ENCODE results near the gene ZFHX2.

ZFHX2 gene

DNA sequence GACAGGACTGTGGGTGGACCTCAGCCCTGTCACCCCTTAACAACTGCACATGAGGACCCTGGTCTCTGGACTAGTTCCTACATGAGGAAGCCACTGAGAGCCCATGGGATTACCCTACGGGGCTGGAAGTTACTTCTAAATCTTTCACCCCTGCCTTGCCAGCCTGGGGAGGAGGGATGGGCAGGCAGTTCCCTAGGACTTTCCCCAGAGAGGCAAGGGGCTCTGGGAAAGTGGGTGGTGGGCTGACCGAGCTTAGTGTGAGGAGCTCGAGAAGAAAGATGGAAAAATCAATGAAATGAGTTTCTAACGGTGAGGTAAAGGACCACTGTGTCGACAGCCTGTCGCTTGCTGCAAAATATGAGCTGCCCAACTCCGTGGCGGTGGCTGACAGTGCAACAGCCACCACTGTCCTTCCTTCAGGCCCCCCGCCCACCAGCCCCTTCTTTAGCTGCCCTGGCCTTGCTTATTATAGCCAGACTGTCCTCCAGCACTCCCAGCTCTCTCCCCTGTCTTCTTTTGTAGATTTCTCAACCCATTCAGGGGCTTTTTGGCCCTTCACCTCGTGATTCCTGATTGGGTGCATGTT lies 5.0 kb downstream of the ZFHX2 start:
- H3K9ac ChIP-seq (ENCODE audit: low read length): no peak overlapping the region
- no peak overlapping the region for H3K4me3 ChIP-seq (ENCODE audit: low read length)
- H3K36me3 ChIP-seq (replicated peaks; ENCODE audit: low read depth, low read length): no peaks in the 10 kb centered on the region
- H2AFZ ChIP-seq (ENCODE audit: low read depth, low read length): no peak overlapping the region
- no peaks in the 10 kb centered on the region for H3K27me3 ChIP-seq (ENCODE audit: low read depth, low read length)
- H3K4me1 ChIP-seq (ENCODE audit: low read length): peaks cover 9% of the 10 kb centered on the region; the same call in 1 of the 2 replicates
- H3K79me2 ChIP-seq (ENCODE audit: low read length): peaks cover 11% of the 10 kb centered on the region; the same call in 1 of the 2 replicates
- TF ChIP-seq EZH2phosphoT487 (IDR thresholded peaks at IDR 0.05; ENCODE audit: low read depth) (no peak), CTCF (IDR thresholded peaks at IDR 0.05; ENCODE audit: low read depth, low read length) (no peak)
- no peak overlapping the region for H3K27ac ChIP-seq (ENCODE audit: low read length)
- H4K20me1 ChIP-seq (ENCODE audit: insufficient read depth, low read length): no peaks in the 10 kb centered on the region
- H3K4me2 ChIP-seq (ENCODE audit: low read length): no peak overlapping the region
- H3K9me3 ChIP-seq (ENCODE audit: insufficient read depth, low read length): no peaks in the 10 kb centered on the region

- Histone ChIP-seq H3K36me3 (replicated peaks; ENCODE audit: low read depth, low read length) (no peaks in the 10 kb centered on the region), H3K4me1 (ENCODE audit: low read length) (peaks cover 9% of the 10 kb centered on the region; the same call in 1 of the 2 replicates), H3K4me2 (ENCODE audit: low read length) (no peak overlapping the region), H2AFZ (ENCODE audit: low read depth, low read length) (no peak overlapping the region), H4K20me1 (ENCODE audit: insufficient read depth, low read length) (no peaks in the 10 kb centered on the region), H3K79me2 (ENCODE audit: low read length) (peaks cover 9% of the 10 kb centered on the region; the same call in 1 of the 2 replicates), H3K4me3 (ENCODE audit: low read length) (no peak overlapping the region), H3K9ac (ENCODE audit: low read length) (no peak overlapping the region), H3K9me3 (ENCODE audit: insufficient read depth, low read length) (no peaks in the 10 kb centered on the region), H3K27ac (ENCODE audit: low read length) (no peak overlapping the region), H3K27me3 (ENCODE audit: low read depth, low read length) (no peaks in the 10 kb centered on the region)
- TF ChIP-seq EZH2phosphoT487 (IDR thresholded peaks at IDR 0.05; ENCODE audit: low read depth) (no peak), CTCF (IDR thresholded peaks at IDR 0.05; ENCODE audit: low read depth, low read length) (no peak)
Observed at GRCh38 chr14:23545740-23546365, 5.7 kb downstream of the ZFHX2 start.

DNA sequence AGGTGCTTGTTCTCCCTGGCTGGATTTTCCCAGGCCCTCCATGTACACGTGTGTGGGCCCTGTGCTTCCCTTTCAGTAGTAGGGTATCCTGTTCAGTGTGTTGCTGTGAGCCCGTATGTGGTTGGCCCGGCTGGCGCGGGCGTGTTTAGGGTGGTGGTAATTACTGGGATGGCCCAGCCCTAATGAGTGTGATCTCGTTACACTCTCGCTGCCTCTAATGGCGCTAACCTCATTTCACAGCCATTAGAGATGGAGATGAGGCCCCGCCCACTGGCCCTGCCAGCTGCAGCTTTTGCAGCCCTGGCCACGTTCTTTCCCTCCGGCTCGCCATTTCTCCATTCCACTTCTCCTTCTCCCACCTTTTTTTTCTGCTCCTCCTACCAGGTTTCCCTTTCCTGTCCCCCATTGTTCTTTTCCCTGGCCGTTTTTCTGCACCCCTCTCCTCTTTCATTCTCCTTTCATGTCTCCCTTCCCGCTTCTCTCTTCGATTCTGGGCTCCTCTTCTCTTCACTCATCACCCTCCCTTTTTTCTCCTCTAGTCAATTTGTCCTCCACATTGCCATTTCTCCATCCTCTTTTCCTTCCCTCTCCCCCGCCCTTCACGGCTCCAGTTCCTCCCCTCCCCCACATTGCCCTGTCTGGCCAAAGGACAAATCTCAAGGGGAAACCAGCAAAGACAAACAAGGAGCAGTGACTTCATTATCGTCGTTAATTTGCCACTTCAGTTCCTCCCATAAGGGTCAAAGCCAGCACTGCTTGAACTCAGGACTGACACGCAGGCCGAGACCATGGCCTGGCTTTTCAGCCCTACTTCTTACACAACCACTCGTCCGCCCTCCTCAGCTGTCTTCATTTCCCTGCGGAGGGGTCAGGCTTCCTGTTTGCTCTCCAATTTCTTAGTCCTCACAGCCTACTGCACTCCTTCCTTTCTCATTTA lies 6.8 kb downstream of the ZFHX2 start:
- Histone ChIP-seq H4K20me1 (ENCODE audit: insufficient read depth, low read length) (no peaks in the 10 kb centered on the region), H3K4me3 (ENCODE audit: low read length) (no peak overlapping the region), H3K9me3 (ENCODE audit: insufficient read depth, low read length) (no peaks in the 10 kb centered on the region), H3K79me2 (ENCODE audit: low read length) (no peaks in the 10 kb centered on the region), H3K27ac (ENCODE audit: low read length) (no peak overlapping the region), H3K36me3 (replicated peaks; ENCODE audit: low read depth, low read length) (no peaks in the 10 kb centered on the region), H2AFZ (ENCODE audit: low read depth, low read length) (no peak overlapping the region), H3K4me2 (ENCODE audit: low read length) (peak overlapping the region; percentile 4; the same call in 1 of the 2 replicates), H3K9ac (ENCODE audit: low read length) (no peak overlapping the region), H3K4me1 (ENCODE audit: low read length) (no peaks in the 10 kb centered on the region), H3K27me3 (ENCODE audit: low read depth, low read length) (no peaks in the 10 kb centered on the region)
- TF ChIP-seq EZH2phosphoT487 (IDR thresholded peaks at IDR 0.05; ENCODE audit: low read depth): no peak
- TF ChIP-seq CTCF (IDR thresholded peaks at IDR 0.05; ENCODE audit: low read depth, low read length): no peak

DNA sequence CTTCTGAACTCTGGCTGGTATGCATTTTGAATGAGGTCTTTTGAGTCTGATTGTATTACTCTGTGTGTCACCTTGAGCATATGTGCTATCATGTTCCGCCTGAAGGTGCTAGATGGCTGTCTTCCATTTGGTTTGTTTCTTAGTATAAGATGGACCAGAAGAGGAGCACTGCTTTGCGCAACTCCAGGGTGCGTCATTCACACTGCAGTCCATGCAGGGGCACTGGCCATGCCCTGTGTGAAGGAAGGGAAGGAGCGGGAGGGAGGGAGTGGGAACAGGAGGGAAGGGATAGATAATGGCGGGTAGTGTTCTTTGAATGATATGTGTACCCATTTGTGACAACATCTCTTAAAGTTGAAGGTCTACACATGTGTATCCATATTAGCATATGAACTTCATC lies 8.2 kb downstream of the ZFHX2 start:
- TF ChIP-seq CTCF (IDR thresholded peaks at IDR 0.05; ENCODE audit: low read depth, low read length) (no peak), EZH2phosphoT487 (IDR thresholded peaks at IDR 0.05; ENCODE audit: low read depth) (no peak)
- no peak overlapping the region for H3K4me2 ChIP-seq (ENCODE audit: low read length)
- H3K9ac ChIP-seq (ENCODE audit: low read length): no peak overlapping the region
- no peaks in the 10 kb centered on the region for H3K36me3 ChIP-seq (replicated peaks; ENCODE audit: low read depth, low read length)
- no peaks in the 10 kb centered on the region for H3K79me2 ChIP-seq (ENCODE audit: low read length)
- no peak overlapping the region for H2AFZ ChIP-seq (ENCODE audit: low read depth, low read length)
- no peak overlapping the region for H3K4me3 ChIP-seq (ENCODE audit: low read length)
- no peak overlapping the region for H3K27ac ChIP-seq (ENCODE audit: low read length)
- no peaks in the 10 kb centered on the region for H4K20me1 ChIP-seq (ENCODE audit: insufficient read depth, low read length)
- H3K27me3 ChIP-seq (ENCODE audit: low read depth, low read length): no peaks in the 10 kb centered on the region
- 0 out of 2 replicates have a peak, but pooled peaks cover 4% of the 10 kb centered on the region for H3K4me1 ChIP-seq (ENCODE audit: low read length)
- no peaks in the 10 kb centered on the region for H3K9me3 ChIP-seq (ENCODE audit: insufficient read depth, low read length)
